Stimulated activated CD8-positive, alpha-beta memory T cell treated with anti-CD3 and anti-CD28 coated beads, Interleukin-4, amount 100 ng/mL, for 24 hours (primary cell): ENCODE results near the gene SPATS1.
"Not testable (repeated sequence)": the region's sequence is repeated elsewhere in the genome, so short reads cannot be mapped to it uniquely, and the experiment has no call there.

Experiments
- DNase-seq: peaks from one replicate; pipeline ENCODE4 v3.0.0-alpha.2; 2020; ENCODE audit warnings: low read depth

Gene SPATS1

GRCh38 chr6:44311304-44311703 is 31.1 kb upstream of the SPATS1 start:
- no peak for DNase-seq

DNA sequence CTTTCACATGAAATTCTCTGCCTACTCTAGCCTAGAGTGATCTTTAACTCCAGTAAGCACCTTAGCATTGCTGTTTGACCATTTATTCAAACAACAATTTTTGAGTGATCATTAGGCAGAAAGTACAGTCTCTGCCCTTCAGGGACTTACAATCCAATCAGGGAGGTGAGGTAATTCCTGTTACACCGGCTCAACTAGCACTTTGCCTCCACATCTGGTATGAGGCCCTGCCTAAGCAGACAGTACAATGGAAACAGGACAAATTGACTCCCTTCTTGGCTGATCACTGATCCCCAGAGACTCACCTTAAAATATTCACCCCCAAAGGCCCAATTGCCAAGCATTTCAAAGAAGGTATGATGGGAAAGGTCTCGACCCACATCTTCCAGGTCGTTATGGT is 30.7 kb upstream of the SPATS1 start:
- no peak for DNase-seq

- DNase-seq, result peak; percentile 89
Measured at GRCh38 chr6:44312901-44313788, 29.3 kb upstream of the SPATS1 start, which contains the start of gene AARS2. Gene AARS2, minus strand, starts transcription at chr6:44313347. Its CDS starts 24 bp downstream, at chr6:44313323.

GRCh38 chr6:44314657-44315056 is 27.8 kb upstream of the SPATS1 start:
- DNase-seq, result not testable (repeated sequence)

DNA sequence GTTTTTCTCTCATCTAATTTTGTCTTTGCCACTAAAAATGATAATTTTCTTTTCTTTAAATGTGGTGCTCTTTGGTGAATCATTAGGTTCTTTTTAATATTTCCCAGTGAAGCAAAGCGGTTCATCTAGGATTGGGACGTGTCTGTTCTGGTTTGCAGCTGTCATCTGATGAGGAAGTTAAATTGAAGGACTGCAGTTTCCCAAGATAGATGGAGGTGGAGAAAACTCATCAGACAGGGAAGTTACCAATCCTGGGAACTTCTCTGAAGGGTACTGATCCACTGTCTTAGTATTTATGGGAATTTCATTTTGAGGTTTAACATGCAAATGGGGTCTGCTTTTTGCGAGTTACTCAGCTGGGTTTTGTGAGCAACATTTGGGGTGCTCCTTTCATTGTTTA is 26.9 kb upstream of the SPATS1 start:
- no peak for DNase-seq

- DNase-seq, result no peak
Measured at GRCh38 chr6:44315951-44316350, 26.5 kb upstream of the SPATS1 start.

- no peak for DNase-seq
Measured at GRCh38 chr6:44316481-44316880, 26.0 kb upstream of the SPATS1 start.

DNA sequence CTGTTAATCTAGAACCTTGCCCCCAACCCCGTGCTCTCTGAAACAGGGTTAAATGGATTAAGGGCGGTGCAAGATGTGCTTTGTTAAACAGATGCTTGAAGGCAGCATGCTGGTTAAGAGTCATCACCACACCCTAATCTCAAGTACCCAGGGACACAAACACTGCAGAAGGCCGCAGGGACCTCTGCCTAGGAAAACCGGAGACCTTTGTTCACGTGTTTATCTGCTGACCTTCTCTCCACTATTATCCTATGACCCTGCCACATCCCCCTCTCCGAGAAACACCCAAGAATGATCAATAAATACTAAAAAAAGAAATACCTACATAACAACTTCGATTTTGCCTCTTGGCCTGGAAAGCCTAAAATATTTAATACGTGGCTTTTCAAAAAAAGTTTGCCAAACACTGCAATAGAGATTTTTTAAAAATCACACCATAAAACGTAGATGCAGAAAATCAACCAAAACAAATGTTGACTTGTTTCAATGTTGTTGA is 25.3 kb upstream of the SPATS1 start:
- DNase-seq, result not testable (repeated sequence)

DNA sequence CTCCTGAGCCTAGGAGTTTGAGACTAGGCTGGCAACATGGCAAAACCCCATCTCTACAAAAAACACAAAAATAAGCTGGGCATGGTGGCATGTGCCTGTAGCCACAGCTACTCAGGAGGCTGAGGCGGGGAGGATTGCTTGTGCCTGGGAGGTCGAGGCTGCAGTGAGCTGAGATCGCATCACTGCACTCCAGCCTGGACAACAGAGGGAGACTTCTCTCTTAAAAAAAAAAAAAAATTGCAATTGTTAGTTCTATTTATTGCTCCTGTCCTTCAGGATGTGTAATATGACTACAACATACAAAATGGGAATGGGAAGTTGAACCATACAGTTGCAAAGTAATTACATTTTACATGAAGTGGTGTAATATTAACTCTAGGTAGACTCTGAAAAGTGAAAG is 21.2 kb upstream of the SPATS1 start:
- DNase-seq, result no peak

DNA sequence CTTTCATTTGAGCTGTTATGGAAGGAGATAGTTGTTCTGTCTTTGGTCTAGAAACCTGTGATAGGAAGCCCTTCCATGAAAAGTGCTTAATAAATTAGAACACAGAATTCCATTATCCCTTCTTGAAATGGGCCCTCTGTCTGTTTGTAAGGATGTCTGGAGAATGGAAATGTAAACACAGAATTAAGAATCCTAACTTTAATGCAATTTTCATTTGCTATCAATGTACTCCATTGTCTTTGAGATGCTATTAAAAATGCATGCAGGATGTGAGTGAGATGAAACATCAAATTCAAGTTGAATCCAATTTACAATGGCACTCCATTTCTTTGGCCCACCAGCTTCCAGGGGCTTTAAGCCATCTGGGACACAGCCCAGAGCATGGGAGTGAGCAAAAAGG is 15.4 kb upstream of the SPATS1 start:
- DNase-seq, result no peak

GRCh38 chr6:44327760-44328159 is 14.7 kb upstream of the SPATS1 start:
- no peak for DNase-seq

GRCh38 chr6:44328203-44328602 is 14.2 kb upstream of the SPATS1 start:
- DNase-seq, result not testable (repeated sequence)

DNA sequence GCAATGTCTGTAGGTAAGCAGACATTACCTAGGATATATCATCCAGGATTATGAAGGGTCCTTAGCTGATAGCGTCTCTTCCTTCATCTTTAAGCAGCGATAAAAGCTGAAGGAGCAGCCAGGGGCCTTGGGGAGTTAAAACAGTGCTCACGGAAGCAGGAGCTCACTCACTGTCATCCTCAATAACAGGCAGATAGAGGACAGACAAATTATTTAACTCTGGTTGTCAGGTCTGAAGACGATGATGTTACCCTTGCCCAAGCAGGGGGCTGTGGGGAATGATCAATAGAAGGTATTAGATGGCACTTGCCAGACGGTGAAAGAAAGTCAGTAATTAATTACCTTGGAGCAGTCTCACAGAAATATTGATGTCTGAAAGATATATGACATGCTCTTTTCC is 12.6 kb upstream of the SPATS1 start:
- DNase-seq, result no peak

DNA sequence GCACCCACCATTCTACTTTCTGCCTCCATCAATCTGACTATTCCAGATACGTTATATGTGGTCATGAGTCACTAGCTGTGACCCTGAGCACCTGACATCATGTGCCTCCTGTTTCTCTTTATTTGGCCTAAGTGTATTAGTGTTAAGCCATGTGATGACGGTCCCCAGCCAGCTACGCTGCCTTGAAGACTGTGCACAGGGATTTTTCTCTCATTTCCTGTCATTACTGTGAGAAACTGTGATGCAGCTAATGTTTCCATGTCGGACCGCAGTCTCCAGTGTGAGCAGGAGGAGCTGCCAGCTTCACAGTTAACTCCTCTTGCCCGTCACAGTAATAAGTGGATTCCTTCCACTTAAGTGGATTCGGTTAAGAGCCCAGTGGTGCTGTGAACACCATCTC is 9.9 kb upstream of the SPATS1 start:
- no peak for DNase-seq

DNA sequence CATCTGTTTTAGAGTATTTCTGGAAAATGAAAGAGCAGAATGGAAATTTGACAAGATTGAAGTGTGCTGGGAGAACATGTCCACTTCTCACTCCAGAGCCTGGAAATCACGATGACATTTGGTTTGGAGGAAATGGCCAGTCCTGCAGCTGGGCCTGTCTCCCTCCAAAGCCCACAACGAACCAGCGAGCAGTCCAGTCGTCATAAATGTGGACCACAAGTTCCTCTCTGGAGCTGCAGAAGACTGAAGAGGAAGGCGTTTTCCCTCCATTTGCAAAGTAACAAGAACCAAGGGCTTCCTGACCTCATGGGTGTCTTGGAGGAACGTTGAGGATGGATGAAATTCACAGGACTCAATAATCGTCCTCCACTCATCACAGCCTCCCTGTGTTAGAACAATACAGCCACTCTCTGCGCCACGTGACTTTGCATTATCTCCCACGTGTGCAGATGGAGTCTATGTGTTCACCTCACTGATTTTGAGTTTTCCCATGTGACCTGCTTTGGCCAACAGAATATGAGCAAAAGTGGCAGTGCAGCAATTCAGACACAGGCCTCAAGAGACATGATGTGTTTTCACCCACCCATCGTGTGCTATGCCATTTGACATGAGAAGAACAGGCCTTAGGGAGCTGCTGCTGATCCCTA is 9.1 kb upstream of the SPATS1 start:
- DNase-seq, result no peak

DNA sequence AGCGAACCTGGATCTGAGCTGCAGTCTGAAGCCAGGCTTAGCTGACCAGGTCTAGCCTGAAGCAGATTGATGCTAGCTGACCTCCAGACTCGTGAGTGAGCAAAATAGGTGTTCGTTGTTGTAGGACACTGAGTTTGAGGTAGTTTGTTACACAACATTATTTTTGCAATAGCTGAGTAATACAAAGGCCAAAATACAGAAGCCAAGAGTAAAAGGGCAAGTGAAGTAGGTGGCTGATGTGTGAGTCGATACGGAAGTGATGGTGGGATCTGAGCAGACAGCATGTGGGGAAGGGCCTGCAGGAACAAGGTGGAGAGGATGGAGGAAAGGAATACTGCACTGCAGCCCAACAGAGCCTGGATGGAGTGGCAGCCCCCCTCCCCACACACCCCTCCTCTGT is 8.5 kb upstream of the SPATS1 start:
- no peak for DNase-seq

GRCh38 chr6:44335631-44336030 is 6.8 kb upstream of the SPATS1 start:
- no peak for DNase-seq

GRCh38 chr6:44338228-44339122 is 4.0 kb upstream of the SPATS1 start:
- peak; percentile 49 for DNase-seq

GRCh38 chr6:44339301-44339700 is 3.1 kb upstream of the SPATS1 start:
- no peak for DNase-seq

DNA sequence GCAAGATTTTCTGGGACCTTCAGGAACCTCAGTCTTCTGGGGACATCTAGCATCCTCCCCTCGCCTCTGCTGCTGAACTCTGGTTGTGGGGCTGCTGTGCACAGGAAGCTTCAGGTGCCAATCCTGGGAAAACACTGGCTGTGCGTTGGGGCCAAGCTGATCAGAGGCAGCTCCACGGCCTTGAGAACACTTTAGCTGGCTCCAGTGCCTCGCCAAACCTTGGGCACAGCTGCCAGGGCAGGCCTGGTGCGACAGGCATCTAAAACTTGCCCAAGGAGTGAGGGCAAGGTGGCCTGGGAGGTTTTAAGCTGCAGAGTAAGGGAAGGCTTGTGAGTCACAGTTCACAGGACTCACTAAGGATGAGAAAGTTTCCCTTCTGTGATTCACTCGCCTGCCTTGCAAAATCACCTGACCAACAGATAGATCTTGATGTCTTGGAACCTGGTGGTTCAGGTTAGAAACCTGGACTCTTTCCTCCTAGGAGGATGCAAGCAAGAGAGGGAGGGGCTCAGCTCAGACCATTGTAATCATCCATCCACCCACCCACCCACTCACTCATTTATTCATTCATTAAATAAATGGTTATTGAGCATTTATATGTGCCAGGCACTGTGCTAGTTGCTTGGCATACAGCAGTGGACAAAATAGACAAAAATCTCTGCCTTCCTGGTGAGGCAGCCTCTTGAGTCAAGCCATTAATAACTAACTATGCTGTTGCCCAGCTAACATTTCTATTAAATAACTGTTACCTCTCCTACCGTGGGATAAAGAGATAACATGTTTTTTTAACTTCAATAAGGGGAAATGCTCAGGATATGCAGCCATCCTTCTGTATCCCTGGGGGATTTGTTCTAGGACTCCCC is 2.5 kb upstream of the SPATS1 start:
- DNase-seq, result no peak
